ENCODE data around the gene AOPEP.

GRCh38 chr9:95080961-95081647, 354.6 kb downstream of the AOPEP start:
- TF ChIP-seq CTCF (IDR thresholded peaks at IDR 0.05) (no peak), POLR2A (IDR thresholded peaks at IDR 0.05) (no peak)
